Activated CD8-positive, alpha-beta memory T cell treated with anti-CD3 and anti-CD28 coated beads, Interleukin-2, amount 50 U/mL, for 1 hour (primary cell): ENCODE results near the gene TLCD3A.
"Not testable (repeated sequence)": the region's sequence is repeated elsewhere in the genome, so short reads cannot be mapped to it uniquely, and the experiment has no call there.

Source experiments
- DNase-seq: peaks from one replicate; pipeline ENCODE4 v3.0.0-alpha.2; 2020; ENCODE audit errors: extremely low read depth

TLCD3A gene

DNA sequence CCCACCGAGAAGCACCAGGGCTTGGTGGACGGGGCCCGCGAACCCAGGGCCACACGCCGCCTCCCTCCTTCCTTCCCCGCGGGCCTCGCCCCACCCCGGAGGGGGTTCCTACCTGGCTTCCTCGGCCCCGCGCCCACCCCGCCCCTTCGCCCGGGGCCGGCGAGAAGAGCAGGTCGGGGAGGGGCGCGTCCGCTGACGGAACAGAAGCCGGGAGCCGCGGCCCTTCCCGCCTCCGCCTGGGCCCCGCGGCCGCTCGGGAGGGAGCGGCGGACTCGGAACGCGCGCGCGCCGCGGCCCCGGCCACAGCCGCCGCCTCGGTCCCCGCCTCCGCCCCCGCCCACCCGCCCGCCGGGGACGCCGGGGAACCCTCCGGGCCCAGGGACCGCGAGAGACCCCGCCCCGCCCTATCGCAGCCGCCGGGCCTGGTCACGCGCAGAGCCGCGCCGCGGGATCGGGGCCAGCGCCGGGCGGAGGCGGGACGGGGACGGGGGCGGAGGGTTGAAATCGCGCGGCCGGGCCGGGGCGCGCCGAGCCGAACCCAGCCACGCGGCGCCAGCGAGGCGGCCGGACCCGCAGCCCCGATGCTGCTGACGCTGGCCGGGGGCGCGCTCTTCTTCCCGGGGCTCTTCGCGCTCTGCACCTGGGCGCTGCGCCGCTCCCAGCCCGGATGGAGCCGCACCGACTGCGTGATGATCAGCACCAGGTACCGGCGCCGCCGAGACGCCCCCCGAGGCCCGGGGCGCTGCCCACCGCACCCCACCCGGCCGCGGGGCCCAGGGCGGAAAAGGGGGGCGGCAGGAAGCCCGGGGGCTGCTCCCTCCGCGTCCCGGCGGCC, at the start of gene TLCD3A:
TSS of gene TLCD3A (plus strand) at position 530 of the 835 bp plus-strand sequence. CDS start at position 582, 52 bp downstream.
- no peak for DNase-seq

GRCh38 chr17:683040-683439, 49.4 kb upstream of the TLCD3A start:
- no peak for DNase-seq

DNA sequence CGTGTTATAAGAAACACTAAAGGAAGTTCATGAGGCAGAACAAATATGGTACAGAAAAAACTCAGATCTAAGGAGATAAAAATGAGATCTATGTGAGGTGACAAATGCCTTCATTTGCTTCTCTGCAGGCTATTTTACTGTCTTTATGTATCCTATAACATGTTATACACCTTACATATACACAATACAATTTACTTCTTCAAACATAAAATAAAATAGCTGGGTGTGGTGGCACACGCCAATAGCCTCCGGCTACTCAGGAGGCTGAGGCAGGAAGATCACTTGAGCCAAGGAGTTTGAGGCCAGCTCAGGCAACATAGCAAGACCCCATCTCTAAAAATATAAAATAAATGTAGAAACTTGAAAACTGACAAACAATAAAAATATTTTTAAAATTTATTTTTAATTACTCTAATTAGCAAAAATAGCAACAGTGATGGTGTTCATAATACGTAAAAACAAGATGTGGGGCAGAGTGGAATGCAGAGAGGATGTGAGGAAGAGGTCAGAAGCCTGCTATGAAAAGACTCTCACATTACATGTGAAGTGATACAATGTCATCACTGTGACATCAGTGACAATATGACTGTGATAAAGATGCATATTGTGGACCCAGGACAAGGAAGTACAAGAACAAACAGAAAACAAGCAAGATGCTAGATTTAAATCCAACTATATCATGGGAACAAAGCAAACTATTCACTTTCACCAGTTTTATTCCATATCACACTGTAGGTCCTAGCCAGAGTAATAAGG, 48.7 kb upstream of the TLCD3A start:
- DNase-seq, result no peak

DNA sequence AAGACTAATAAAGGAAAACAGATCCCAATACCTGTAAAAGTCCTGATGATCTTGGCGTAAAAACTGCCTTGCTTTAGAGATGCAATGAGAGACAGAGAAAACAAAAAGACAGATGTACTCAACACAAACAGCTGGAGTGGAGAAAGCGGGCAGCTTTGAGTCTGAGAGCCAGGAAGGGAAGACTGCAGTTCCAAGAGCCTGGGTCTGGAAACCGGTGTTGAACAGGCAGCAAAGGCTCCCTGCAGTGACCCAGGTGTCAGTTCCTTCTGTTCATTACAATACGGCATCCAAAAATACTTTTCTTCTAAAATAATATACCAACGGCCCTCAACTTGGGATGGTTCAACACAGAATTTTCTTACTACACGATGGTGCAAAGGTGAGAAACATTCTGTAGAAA, 47.4 kb upstream of the TLCD3A start:
- DNase-seq, result no peak

GRCh38 chr17:688100-688989, 44.1 kb upstream of the TLCD3A start:
- DNase-seq, result no peak

GRCh38 chr17:689556-690275, 42.7 kb upstream of the TLCD3A start:
- DNase-seq, result no peak

- no peak for DNase-seq
These were observed 42.0 kb upstream of the TLCD3A start for GRCh38 chr17:690361-690760.

DNA sequence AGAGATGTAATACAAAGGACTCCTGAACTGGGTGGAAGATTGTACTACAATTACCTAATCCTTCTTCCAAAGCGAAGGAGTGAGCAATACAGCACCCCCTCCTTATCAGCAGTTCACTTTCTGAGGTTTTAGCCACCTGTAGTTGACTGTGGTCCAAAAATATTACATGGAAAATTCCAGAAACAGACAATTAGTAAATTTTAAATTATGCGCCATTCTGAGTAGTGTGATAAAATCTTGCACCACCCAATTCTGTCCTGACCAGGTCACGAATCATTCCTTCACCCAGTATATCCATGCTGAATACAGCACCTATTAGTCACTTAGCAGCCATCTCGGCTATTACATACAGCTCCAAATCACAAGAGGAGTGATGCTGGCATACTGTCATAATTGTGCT, 41.0 kb upstream of the TLCD3A start:
- DNase-seq, result no peak

DNA sequence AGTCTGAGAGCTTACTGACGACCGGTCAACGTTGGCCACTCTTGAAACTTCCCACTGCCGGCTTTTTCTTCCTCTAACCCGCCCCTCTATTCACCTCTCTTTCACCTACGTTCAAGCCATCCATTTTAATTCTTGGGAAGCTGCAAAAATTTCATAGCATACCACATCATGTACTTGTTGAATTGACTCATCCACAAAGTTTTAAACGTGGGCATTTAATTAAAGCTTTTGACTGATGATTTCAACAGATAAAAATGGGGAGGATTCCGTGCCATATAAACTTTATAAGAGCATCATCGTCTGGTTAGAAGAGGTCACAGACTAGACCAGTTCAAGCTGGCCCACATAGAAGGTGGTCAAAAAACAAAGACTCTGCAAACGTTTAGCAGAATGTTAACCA, 40.3 kb upstream of the TLCD3A start:
- no peak for DNase-seq

DNA sequence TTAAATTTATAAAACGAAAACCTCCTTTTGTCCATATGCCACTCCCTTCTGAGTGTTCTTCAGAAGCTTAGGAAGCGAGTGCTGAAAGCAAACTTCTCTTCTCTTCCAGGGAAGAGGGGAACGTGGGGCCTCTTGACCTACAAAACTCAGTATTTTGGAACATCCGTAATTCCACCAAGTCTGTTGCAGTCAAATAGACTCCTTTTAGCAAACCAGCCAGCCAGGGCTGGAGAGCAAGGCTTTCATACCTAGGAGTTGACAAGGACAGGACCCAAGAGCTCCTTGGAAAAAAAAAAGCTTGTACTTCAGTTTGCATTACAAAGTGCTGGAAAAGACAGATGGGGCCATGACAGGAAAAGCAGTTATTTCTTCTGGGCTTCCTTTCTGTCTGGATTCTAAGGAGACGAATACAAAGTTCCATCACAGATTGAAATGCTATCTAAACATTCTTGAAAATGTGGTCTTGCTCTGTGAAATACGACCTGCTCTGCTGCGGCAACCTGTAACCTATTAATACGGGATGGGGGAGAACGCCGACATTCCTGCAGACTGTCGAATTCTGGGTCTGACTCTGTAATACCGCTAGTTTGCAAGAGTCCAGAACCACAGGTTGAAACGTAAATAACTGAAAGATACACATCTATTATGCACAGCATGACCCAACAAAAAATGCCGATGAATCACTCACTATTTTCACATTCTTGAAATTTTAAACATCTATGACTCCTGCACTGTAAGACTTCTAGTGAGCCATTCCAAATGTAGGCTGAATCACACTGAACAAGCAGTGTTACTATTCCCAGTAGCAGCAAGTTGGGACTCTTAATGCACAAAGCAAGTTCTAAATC, 38.4 kb upstream of the TLCD3A start:
- DNase-seq, result no peak

- no peak for DNase-seq
These were observed 36.0 kb upstream of the TLCD3A start for GRCh38 chr17:696369-696768.

- DNase-seq, result no peak
These were observed 34.7 kb upstream of the TLCD3A start for GRCh38 chr17:697682-698081.

DNA sequence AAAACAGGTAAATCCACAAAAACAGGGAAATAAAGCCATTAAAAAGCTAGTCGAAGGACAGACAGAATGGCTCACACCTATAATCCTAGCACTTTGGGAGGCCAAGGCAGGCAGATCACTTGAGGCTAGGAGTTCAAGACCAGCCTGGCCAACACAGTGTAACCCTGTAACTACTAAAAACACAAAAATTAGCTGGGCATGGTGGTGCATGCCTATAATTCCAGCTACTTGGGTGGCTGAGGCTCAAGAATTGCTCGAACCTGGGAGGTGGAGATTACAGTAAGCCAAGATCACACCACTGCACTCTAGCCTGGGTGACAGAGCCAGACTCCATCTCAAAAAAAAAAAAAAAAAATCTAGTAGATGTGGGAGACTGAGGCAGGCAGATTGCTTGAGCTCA, 34.3 kb upstream of the TLCD3A start:
- DNase-seq, result not testable (repeated sequence)

DNA sequence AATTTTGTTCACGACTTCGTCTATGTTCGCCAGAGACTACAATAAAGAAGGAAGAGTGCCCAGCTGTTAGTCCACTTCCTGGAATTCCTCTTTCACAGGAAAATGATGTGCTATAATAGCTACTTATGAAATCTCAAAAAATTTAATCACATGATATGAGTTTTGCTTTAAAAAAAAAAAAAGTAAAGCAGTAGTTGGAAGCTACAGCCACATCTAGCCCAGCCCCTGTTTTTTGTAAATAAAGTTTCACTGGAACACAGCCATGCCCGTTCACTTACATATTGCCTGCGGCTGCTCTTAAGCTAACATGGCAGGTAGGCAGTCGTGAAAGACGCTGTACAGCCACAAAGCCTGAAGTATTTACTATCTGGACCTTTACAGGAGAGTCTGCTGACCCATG, 33.1 kb upstream of the TLCD3A start:
- DNase-seq, result no peak

- no peak for DNase-seq
These were observed 31.8 kb upstream of the TLCD3A start for GRCh38 chr17:700504-701094.

DNA sequence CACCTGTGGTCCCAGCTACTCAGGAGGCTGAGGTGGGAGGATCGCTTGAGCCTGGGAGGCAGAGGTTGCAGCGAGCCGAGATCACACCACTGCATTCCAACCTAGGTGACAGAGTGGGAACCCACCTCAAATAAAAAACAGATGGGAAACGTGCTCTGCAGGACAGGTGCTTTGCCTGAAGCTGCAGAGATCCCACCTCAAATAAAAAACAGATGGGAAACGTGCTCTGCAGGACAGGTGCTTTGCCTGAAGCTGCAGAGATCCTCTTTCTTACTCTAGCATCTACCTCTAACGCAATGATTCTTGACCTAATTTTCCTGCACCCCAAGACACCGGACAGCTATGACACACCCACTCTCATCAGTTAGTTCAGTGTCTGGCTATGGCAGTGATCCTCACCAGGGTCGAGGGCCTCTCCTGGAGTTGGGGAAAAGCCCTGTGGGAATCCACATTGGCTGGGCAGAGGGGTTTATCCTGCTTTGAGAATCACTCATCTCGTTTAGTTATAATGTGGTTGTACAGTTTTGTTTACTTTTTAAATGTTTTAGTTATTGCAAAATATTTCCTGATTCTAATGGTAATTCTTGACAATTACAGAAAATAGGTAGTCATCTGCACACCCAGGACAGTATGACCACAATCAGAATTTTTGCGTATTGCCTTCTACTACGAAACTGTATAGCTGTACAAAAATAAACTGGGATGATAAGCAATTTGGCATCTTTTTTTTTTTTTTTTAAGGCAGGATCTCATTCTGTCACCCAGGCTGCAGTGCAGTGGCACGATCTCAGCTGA, 29.1 kb upstream of the TLCD3A start:
- no peak for DNase-seq

GRCh38 chr17:704111-704864, 28.1 kb upstream of the TLCD3A start:
- DNase-seq, result no peak

- no peak for DNase-seq
These were observed 27.4 kb upstream of the TLCD3A start for GRCh38 chr17:705011-705410.

GRCh38 chr17:705863-706262, 26.5 kb upstream of the TLCD3A start:
- no peak for DNase-seq
